Fibroblast of pulmonary artery (primary cell): ENCODE data around the gene ZNF581.

Experiments used
- DNase-seq: peaks from one replicate; pipeline ENCODE4 v3.0.0-alpha.2; 2010; ENCODE audit warnings: low read depth
- H3K4me3 ChIP-seq: replicated peaks from 2 replicates; pipeline ENCODE4 v1.5.1; 2011; ENCODE audit warnings: low read depth, mild to moderate bottlenecking, control low read depth, low read length, moderate library complexity
- TF ChIP-seq, protein P1 (sequence below): IDR thresholded peaks from 2 replicates; pipeline ENCODE4 v1.5.1; 2011; ENCODE audit warnings: mild to moderate bottlenecking, control low read depth, low read length, inconsistent platforms; ENCODE audit errors: missing control alignments

ZNF581 gene

DNA sequence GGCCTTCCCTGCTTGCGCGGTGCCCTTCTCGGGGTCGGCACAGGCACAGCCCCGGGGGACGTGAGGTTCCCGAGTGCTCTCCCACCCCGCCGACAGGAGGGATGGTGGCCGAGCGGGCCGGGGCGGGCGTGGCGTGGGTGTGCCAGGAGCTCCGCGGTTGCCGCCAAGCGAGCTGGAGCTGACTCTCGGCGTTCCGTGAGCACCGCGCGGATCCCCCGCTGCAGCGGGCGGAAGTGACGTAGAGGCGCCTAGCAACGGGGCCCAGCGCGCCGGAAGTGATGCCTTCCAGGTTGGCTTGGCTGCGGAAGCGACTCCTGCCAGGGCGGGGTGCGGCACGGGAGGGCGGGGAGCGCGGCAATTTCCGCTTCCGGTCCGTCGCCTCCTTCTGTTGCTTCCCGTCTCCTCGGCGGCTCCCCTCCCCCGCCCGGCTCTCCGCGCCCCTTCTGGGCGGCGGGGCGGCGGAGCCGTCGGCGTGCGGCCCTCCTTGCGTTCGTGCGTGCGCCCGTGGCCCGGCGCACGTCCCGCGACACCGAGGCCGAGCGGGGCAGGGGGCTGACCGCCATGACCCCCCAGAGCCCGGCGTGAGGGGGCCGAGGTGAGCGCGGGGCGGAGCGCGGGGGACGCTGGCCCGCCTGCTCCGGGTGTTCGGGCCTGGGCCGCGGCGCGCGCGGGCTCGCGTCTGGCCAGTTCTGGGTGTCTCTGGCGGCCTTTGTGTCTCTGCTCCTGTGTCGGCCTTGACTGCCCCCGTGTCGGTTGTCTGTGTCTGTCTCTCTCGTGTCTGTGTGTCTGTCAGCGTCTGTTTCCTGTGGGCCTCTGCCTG, 31.6 kb downstream of the ZNF581 start, which contains the start of gene EPN1:
Gene EPN1 (plus strand): TSS at position 386 of the 820 bp plus-strand sequence. CDS start 3,402 bp downstream, outside the sequence.
- peak within 1 kb of the TSS; percentile 93 for H3K4me3 ChIP-seq
- TF ChIP-seq, protein P1, sequence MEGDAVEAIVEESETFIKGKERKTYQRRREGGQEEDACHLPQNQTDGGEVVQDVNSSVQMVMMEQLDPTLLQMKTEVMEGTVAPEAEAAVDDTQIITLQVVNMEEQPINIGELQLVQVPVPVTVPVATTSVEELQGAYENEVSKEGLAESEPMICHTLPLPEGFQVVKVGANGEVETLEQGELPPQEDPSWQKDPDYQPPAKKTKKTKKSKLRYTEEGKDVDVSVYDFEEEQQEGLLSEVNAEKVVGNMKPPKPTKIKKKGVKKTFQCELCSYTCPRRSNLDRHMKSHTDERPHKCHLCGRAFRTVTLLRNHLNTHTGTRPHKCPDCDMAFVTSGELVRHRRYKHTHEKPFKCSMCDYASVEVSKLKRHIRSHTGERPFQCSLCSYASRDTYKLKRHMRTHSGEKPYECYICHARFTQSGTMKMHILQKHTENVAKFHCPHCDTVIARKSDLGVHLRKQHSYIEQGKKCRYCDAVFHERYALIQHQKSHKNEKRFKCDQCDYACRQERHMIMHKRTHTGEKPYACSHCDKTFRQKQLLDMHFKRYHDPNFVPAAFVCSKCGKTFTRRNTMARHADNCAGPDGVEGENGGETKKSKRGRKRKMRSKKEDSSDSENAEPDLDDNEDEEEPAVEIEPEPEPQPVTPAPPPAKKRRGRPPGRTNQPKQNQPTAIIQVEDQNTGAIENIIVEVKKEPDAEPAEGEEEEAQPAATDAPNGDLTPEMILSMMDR = no peak
- DNase-seq = peak; percentile 96

DNA sequence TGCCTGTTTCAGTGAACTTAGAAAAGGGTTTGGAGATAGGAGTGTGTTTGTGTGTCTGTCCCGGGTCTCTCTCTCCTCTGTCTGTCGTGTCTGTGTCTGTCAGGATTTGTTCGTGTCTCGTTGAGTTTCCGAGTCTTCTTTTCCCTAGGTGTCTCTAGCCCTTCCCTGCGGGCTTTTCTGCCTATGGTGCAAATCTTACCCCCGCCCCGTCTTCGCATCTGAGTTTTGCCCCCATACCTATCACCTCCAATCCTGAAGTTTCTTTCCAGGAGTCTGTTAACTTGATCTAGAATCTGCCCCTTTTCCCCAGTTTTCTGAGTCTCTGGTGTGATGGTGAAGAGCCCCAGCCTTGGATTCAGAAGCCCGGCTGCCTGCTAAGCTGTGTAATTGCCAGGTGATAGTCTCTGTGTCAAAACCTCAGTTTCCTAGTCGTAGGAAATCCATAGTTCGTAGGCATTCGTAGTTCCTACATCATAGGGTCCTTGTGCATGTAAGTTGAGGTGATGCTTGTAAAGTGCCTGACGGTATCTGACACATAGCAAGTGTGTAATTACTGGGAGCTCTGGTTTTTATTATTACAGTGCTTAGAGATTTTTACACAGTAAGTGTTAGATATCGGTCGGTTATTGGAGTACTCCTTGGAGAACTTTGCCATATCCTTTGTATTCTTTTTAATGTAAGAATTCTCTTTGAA, 32.4 kb downstream of the ZNF581 start:
- DNase-seq = no peak
- TF ChIP-seq, protein P1 = no peak
- peak overlapping the region; percentile 93 for H3K4me3 ChIP-seq

DNA sequence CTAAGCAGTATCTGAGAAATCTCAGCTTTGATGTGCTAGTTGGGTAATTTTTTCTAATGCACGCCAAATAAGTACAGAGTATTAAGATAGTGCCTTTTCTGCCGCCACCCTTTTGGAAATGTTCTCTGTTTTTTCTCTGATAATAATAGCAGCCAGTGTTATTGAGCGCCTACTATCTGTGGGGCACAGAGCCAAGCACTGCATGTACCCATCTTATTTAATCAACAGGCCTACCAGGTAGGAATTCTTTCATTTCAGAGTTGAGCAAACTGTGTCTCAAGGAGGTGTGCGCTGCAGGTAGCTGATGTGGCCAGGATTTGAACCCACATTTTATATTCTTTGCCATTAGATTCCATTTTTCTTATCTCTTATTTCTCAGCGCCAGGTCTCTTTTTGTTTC, 32.9 kb downstream of the ZNF581 start:
- peak overlapping the region; percentile 93 for H3K4me3 ChIP-seq
- DNase-seq = peak; percentile 31
- TF ChIP-seq, protein P1 = peak; percentile 22

DNA sequence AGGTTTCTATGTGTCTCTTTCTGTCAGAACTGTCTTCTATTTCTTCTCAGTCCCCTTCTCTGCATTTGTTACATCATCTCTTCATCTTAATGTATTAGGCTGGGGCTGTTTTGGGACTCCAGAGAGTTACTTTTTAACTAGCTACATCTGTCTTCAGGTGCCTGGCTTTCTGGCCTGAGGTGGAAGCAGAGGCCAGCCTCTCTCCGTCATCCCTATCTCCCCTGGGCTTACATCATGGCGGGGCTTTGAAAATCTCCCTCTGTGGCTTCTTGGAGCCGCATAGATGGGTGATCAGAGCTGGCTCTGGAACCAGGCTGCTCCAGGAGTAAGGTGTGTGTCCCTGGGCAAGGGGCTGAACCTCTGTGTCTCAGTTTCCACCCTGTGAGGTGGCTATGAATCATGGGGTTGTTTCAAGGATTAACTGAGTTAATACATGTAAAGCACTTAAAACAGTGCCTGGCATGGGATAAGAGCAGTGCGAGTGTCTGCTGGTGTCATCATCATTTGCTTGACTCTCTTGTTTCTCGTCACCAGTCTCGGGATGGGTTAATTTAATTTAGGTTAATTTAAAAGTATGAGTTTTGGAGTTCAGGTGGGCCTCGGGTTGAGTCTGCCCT, 33.5 kb downstream of the ZNF581 start:
- TF ChIP-seq, protein P1 = no peak

DNA sequence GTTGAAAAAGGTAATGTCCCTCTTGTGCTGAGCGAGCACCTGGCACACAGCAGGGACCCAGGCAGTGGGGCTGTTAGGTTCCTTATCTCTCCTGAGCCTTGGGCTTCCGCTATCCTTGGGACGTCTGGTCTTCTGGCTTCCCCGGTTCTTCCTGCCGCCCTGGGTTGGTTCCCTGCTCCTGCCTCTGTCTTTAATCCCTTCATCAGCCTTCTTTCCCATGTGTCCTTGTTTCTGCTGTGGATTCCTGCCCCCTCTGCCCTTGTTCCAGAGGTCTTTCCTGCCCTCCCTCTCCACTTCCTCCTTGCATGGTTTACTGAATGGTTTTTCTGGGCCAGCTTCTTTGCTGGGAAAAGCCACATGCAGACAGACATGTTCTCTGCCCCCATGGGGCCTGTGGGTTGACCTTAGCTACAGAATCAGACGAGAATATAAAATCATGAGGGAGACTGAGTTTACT, 34.2 kb downstream of the ZNF581 start:
- no peak for DNase-seq
- no peak overlapping the region for H3K4me3 ChIP-seq
- TF ChIP-seq, protein P1 = no peak

More for the DNA sequence above, 33.5 kb downstream of the ZNF581 start:
- no peak for DNase-seq
- peak overlapping the region; percentile 93 for H3K4me3 ChIP-seq

DNA sequence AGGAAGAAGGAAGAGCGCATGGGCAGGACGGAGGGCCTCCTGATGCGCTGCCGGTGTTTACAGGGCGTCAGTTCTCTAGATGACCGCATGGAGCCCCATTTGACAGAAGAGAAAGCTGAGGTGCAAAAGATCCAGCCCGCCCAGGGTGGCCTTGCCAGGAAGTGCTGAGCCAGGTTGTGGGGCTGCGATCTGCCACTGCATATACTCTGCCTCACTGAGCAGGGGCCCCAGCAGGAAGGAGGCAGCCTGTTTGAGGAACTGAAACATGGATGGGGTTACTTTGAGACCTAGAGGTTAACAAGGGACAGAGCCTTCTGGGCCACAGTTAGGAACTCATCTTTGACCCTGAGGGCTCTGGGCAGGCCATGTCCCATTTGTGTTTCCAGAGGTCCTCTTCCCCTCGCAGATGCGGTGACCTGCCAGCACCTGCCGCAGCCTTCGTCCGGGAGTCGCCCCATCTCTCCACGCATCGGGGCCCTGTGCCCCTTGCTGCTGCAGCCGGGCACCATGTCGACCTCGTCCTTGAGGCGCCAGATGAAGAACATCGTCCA, 34.7 kb downstream of the ZNF581 start:
- no peak overlapping the region for H3K4me3 ChIP-seq
- no peak for DNase-seq
- TF ChIP-seq, protein P1 = no peak
